HG03103 (cell line): ENCODE results near the gene SCGB1C1.
"Not testable (repeated sequence)": the region's sequence is repeated elsewhere in the genome, so short reads cannot be mapped to it uniquely, and the experiment has no call there.

Experiments
- ATAC-seq: cut with Tn5 transposase; IDR thresholded peaks from one replicate; pipeline ENCODE4 v1.9.1; 2021; ENCODE audit warnings: low read depth; ENCODE audit not compliant: unreplicated experiment

Gene SCGB1C1

GRCh38 chr11:192674-193128 lies at the start of gene SCGB1C1:
Gene SCGB1C1, plus strand, starts transcription at chr11:193078. Its CDS starts 22 bp downstream, at chr11:193100.
- ATAC-seq, result not testable (repeated sequence)

DNA sequence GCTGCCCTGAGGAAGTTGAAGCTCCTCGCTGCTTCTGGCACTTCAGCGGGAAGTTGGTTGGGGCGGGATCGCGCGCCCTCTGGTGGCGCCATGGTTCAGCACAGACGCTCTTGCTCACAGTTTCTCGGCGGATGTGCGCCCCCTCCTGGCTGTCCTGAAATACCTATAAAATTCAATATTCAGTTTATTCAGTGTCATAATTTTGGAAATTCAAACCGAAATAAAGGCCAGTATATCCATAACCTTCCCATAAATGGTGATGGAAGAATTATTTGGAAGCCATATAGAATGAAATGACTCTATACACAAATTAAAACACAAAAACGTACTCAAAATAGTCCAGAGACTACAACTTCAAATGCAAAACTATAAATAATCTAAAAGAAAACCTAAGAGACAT lies 12.6 kb upstream of the SCGB1C1 start:
- ATAC-seq, result not testable (repeated sequence)

- ATAC-seq, result peak; percentile 38
Observed at GRCh38 chr11:189200-189783, 3.6 kb upstream of the SCGB1C1 start.

DNA sequence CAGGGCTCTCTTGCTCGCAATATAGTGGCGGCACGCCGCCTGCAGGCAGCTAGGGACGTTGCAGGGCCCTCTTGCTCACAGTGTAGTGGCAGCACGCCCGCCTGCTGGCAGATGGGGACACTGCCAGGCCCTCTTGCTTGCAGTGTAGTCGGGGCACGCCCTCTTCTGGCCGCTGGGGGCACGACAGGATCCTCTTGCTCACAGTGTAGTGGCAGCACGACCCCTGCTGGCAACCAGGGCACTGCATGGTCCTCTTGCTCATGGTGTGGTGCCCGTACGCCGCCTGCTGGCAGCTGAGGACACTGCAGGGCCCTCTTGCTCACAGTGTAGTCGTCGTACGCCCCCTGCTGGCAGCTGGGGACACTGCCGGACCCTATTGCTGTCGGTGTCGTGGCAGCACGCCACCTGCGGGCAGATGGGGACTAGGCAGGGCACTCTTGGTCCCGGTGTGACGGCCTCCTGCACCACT lies 3.0 kb upstream of the SCGB1C1 start:
- ATAC-seq, result peak; percentile 68

DNA sequence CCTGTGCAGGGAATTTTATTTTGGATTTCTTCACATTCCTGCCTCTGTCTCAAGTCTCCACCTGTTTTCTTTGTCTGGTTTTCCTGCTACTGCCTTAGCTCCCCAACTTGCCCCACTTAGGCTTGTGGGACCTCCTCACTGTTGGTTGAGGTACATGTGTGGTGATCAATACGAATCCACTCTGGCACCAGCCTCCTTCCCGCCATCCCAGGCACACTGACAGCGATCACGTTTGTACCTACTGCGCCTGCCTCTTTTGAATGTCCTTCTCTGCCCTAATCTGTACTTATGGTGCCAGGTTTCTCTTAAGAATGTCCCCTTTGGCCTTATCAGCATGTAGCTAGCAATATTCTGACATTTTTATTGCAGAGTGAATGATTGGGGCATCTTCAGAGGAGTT lies 2.3 kb upstream of the SCGB1C1 start:
- ATAC-seq, result not testable (repeated sequence)

GRCh38 chr11:191490-192478 lies 1.1 kb upstream of the SCGB1C1 start:
- ATAC-seq, result not testable (repeated sequence)

DNA sequence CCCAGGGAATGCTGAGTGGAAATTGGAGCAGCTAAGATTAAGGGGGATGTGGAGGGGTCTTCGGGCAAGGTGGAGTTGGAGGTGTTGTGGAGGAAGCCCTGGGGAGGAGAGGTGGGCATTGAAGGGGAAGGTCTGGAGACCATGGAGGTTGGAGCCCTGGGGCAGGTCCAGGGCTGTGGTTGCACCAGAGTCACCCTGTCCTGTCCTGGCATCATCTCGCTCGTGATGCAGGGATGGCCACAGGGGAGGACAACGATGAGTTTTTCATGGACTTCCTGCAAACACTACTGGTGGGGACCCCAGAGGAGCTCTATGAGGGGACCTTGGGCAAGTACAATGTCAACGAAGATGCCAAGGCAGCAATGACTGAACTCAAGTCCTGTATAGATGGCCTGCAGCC lies 603 bp downstream of the SCGB1C1 start:
- ATAC-seq, result not testable (repeated sequence)

DNA sequence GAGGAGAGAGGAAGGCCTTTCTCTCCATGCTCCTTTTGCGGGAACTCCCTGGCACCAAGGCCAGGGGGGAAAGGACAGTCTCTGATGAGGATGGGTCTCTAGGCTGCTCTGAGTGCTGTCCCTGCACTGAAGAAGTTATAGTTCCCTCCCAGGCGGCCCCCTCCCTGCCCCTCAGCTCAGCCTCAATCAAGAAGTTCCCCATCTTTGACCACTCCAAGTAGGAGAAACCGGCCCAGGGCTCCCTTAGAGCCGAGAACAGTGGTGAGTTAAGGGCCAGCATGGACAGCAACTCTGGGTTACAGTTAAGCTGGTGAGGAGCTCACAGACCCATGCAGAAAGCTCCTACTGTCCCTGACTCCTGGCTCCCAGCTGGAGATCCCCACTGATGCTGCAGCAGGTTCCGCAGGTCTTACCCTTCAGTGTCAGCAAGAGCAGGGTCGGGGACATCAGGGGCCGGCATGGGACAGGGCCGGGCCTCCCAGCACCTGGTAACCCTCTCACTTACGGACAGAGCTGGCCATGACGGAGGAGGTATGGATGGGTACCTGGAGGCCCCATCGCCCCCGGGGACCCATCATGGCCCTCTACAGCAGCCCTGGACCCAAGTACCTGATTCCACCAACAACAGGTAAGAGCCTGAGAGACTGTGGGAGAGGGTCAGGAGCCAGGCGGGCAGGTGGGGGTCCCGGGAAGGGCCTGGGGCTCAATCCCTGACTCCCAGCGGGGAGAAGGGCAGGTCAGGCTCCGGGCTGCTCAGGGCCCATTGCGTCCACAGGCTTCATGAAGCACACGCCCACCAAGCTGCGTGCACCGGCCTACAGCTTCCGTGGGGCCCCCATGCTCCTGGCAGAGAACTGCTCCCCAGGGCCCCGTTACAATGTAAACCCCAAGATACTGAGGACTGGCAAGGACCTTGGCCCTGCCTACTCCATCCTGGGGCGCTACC lies 4.2 kb downstream of the SCGB1C1 start:
- ATAC-seq, result no peak

- no peak for ATAC-seq
Observed at GRCh38 chr11:197741-198235, 4.9 kb downstream of the SCGB1C1 start.

DNA sequence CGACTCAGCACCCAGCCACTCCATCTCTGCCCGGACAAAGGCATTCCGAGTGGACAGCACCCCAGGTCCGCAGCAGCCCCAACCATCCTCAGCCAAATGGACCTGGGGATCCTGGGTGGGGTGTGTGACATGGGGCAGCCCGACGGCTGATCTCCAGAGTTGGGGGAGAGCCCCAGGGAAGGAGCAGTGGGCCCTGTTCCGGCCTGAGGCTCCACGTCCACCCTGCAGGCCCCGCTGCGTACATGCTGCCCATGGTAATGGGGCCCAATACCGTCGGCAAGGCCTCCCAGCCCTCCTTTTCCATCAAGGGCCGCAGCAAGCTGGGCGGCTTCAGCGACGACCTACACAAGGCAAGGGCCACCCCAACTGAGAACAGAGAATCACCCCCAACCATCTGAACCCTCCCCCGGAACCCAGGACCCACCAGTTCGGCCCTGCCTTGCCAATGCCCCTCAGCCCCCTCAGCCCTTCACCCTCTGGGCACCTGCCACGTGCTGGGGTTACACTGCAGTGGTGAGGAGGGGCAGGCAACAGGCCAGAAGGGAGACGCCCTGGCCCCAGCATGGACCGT lies 5.4 kb downstream of the SCGB1C1 start:
- ATAC-seq, result no peak

- no peak for ATAC-seq
Observed at GRCh38 chr11:199004-199581, 6.2 kb downstream of the SCGB1C1 start.

DNA sequence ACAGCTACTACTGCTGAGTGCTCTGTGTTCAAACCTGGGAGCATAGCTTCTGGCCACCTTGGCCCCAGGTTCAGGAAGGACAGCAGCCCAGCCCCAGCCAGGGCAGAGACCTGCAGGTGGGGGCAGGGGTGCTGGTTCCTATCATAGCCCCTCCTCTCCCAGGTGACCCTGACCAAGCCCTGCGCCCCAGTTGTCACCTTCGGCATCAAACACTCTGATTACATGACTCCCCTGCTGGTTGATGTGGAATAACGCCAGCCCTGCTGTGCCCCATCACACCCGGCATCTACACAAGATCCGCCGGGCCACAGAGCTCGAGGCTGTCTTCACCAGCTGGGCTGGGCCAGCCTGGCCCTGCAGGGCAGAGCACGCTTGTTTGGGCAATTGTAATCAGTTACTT lies 6.9 kb downstream of the SCGB1C1 start:
- no peak for ATAC-seq

- ATAC-seq, result no peak
Observed at GRCh38 chr11:200224-201003, 7.5 kb downstream of the SCGB1C1 start.

GRCh38 chr11:201966-202365 lies 9.1 kb downstream of the SCGB1C1 start:
- no peak for ATAC-seq

DNA sequence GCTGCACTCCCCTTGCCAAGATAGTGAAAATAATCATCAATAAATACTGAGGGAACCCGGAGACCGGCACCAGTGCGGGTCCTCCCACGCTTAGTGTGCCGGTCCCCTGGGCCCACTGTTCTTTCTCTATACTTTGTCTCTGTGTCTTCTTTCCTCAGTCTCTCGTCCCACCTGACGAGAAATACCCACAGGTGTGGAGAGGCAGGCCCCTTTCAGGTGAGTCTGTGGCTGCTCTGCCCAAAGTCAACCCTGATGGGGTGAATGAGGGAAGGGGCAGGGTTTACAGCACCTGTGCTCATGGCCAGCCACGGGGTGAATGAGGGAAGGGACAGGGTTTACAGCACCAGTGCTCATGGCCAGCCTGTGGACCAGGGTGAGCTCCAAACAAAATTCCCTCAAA lies 9.6 kb downstream of the SCGB1C1 start:
- ATAC-seq, result no peak

DNA sequence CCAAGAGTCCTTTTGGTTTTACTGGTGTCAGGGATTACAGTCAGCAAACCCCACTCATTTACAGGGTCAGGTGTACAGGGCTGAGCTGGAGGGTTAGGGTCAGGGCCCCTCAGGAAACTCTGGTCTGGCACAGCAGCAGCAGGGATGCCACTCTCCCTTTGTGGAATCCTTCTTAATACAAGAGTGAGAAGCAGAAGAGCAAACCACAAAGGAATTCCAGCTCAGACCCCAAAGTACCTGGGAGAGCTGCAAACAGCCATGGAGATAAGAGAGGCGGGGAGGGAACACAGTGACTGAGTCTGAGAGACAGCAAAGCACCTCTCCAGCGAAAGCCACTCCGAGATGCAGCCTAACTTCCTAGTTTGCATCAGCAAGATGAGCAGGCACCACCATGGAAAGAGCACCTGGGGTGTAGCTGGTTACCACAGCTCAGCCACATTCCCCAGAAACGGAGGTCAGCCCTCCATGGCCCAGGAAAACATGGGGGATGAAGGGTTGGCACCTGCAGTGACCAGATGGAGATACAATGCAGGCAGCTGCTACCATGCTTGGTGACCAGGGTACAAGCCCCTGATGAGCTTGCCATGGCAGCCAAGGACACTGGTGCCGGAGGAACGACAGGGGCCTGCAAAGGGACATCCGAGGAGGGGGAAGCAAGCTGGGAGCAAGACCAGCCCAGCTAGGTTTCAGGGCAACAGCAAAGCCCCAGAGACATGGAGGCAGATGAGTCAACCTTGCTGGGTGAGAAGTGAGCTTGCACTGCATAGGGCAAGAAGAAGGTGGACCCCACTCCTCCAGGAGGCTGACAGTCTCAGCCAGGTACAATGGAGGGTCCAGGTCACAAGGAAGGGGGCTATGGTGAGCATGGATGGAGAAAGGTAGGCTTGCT lies 10.4 kb downstream of the SCGB1C1 start:
- ATAC-seq, result no peak

DNA sequence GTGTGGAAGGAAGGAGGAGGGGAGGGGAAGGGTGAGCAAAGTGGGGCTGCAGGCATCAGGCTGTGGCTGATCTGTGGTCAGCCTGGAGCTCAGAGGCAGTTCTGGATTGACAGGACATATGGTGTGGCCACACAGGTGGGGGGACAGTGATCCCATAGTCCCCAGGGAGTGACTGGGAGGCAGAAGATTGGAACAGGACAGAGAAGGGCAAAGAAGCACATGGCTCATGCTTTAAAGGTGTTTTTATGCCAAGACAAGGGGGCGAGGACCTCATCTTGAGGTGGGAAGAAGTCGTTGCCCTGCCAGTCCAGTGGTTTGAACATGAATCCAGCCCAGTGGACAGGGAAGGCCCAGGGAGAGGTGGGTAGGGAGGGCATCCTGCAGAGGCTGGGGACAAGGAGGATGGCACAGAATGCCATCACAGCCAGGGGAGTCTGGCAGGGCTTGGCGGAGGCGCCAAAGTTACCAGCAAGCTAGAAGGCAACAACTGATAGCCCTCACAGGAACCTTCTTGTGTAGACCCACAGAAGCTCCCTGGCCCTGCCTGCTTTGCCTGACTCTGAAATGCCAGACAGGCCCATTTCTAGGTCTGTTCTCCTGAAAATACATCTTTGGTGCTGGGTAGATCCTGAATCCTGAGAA lies 11.2 kb downstream of the SCGB1C1 start:
- no peak for ATAC-seq
